HepG2 (cell line): ENCODE results near the gene FAAP20. TPM values are rescaled to one million over a fixed set of nuclear protein-coding genes. Genes with fewer than 3 reads are reported as not detected.
A peak's percentile ranks its signal among the peaks of the same experiment; 100 is the strongest.

ENCODE experiments used
- AKNA ChIP-seq: sonication (generic); formaldehyde crosslinking; IDR thresholded peaks from 2 replicates; pipeline ENCODE4 v1.4.0; 2020; ENCODE audit warnings: missing genetic modification reagents, borderline replicate concordance
- CREB1 ChIP-seq, 2 experiments: fragments of 450-650 bp in 1 of 2; IDR thresholded peaks; 2 replicates each; pipeline ENCODE4 v1.6.1; 2016 to 2017; ENCODE audit warnings: control low read depth in 1 of 2, mild to moderate bottlenecking in 1 of 2, missing compliant biosample characterization in 1 of 2, missing genetic modification characterization in 1 of 2
- ESRRA ChIP-seq: sonication (generic); formaldehyde crosslinking; IDR thresholded peaks from 2 replicates; pipeline ENCODE4 v1.5.1; 2020; ENCODE audit warnings: mild to moderate bottlenecking, low read depth, missing genetic modification reagents
- ETS1 ChIP-seq: sonication (generic); formaldehyde crosslinking; IDR thresholded peaks from 2 replicates; pipeline ENCODE4 v1.4.0; 2020; ENCODE audit warnings: missing genetic modification reagents
- FLYWCH1 ChIP-seq: sonication (generic); formaldehyde crosslinking; IDR thresholded peaks from 2 replicates; pipeline ENCODE4 v1.8.1; 2023; ENCODE audit warnings: mild to moderate bottlenecking, missing genetic modification reagents
- FOXA1 ChIP-seq, 2 experiments: fragments of 450-650 bp in 1 of 2; sonication (generic) in 1 of 2; formaldehyde crosslinking in 1 of 2; IDR thresholded peaks; 2 replicates each; pipeline versions ENCODE4 v1.4.0 to v1.6.1; 2016 to 2020; ENCODE audit warnings: missing genetic modification reagents in 1 of 2
- FOXP1 ChIP-seq, 2 experiments: fragments of 450-650 bp in 1 of 2; IDR thresholded peaks; 2 replicates each; pipeline ENCODE4 v1.6.1; 2017 to 2018; ENCODE audit warnings: antibody characterized with exemption in 1 of 2
- IKZF4 ChIP-seq: sonication (generic); formaldehyde crosslinking; IDR thresholded peaks from 2 replicates; pipeline ENCODE4 v1.5.1; 2020; ENCODE audit warnings: borderline replicate concordance, mild to moderate bottlenecking, low read depth, missing genetic modification reagents; ENCODE audit errors: not compliant biosample characterization
- MBD4 ChIP-seq: IDR thresholded peaks from 2 replicates; pipeline ENCODE4 v1.6.1; 2012; ENCODE audit warnings: low read length, inconsistent platforms, borderline replicate concordance
- MTA3 ChIP-seq: sonication (generic); formaldehyde crosslinking; IDR thresholded peaks from 2 replicates; pipeline ENCODE4 v1.4.0; 2020; ENCODE audit warnings: missing genetic modification reagents
- NAIF1 ChIP-seq: sonication (generic); formaldehyde crosslinking; IDR thresholded peaks from 2 replicates; pipeline ENCODE4 v1.5.0; 2020; ENCODE audit warnings: mild to moderate bottlenecking, missing genetic modification reagents, borderline replicate concordance
- NR2F6 ChIP-seq, 2 experiments: IDR thresholded peaks; 2 replicates each; pipeline ENCODE4 v1.6.1; 2016; ENCODE audit warnings: antibody characterized with exemption in 1 of 2, mild to moderate bottlenecking in 1 of 2
- POLR2AphosphoS2 ChIP-seq: IDR thresholded peaks from 2 replicates; pipeline ENCODE4 v1.6.1; 2011; ENCODE audit warnings: low read depth, low read length, improper control_type of control experiment
- RBFOX2 ChIP-seq: fragments of 200-400 bp; formaldehyde crosslinking; IDR thresholded peaks from 2 replicates; pipeline ENCODE4 v1.6.1; 2017; ENCODE audit warnings: low read depth, mild to moderate bottlenecking, low read length
- TEAD3 ChIP-seq: optimal IDR thresholded peaks from 2 replicates; pipeline ENCODE3; 2016; ENCODE audit warnings: borderline replicate concordance
- TFAP4 ChIP-seq: sonication (generic); IDR thresholded peaks from 2 replicates; pipeline ENCODE4 v1.6.1; 2016; ENCODE audit warnings: low read depth, borderline replicate concordance
- TOPORS ChIP-seq: sonication (generic); formaldehyde crosslinking; IDR thresholded peaks from 2 replicates; pipeline ENCODE4 v1.8.0; 2023; ENCODE audit warnings: mild to moderate bottlenecking, missing genetic modification reagents
- TP53 ChIP-seq: sonication (generic); formaldehyde crosslinking; conservative IDR thresholded peaks from 2 replicates; pipeline ENCODE4 v1.4.0; 2020; ENCODE audit warnings: missing genetic modification reagents
- ZNF138 ChIP-seq: sonication (generic); formaldehyde crosslinking; IDR thresholded peaks from 2 replicates; pipeline ENCODE4 v1.5.0; 2020; ENCODE audit warnings: mild to moderate bottlenecking, low read depth, missing genetic modification reagents
- ZNF552 ChIP-seq: sonication (generic); formaldehyde crosslinking; IDR thresholded peaks from 2 replicates; pipeline ENCODE4 v1.9.0; 2022; ENCODE audit warnings: missing genetic modification reagents, mild to moderate bottlenecking, borderline replicate concordance
- ZNF556 ChIP-seq: sonication (generic); formaldehyde crosslinking; IDR thresholded peaks from 2 replicates; pipeline ENCODE4 v1.4.0; 2020; ENCODE audit warnings: mild to moderate bottlenecking, missing genetic modification reagents, borderline replicate concordance
- ZSCAN29 ChIP-seq: sonication (generic); formaldehyde crosslinking; conservative IDR thresholded peaks from 2 replicates; pipeline ENCODE4 v1.4.0; 2020; ENCODE audit warnings: mild to moderate bottlenecking, missing genetic modification reagents
- polyA plus RNA-seq, 8 experiments: library from polyadenylated mRNA; depleted of rRNA in 3 of 8; stranded (reverse) in 7 of 8; unstranded in 1 of 8; fragments of >200 nt; fragmentation: Illumina TruSeq in 4 of 8; extraction: Trizol in 4 of 8; gene quantifications; 2 replicates each; pipeline versions ENCODE4 v1.2.1 to v1.2.3, GENCODE V29; 2011 to 2016; ENCODE audit warnings: low read depth in 4 of 8, missing spikeins in 1 of 8, mixed read lengths in 1 of 8; ENCODE audit not compliant: insufficient read depth in 1 of 8
- total RNA-seq, 5 experiments: library from RNA; depleted of rRNA; stranded (reverse); fragments of >200 nt; fragmentation: Illumina TruSeq; extraction: Trizol; gene quantifications; 2 replicates each; pipeline ENCODE4 v1.2.3, GENCODE V29; 2016; ENCODE audit warnings: low read depth in 1 of 5

Gene FAAP20
- total and polyA plus RNA-seq, 2 of the 13 experiments (the other 11 are each of a cell fraction or from before 2014, with no cell fraction given), result 9.6 to 10.8 TPM

GRCh38 chr1:2208309-2209239 is 14.0 kb upstream of the FAAP20 start (continued):
- TF ChIP-seq AKNA (CRISPR knock-in tag) (no peak), ESRRA (CRISPR knock-in tag) (no peak), IKZF4 (CRISPR knock-in tag) (no peak), MTA3 (no peak), TOPORS (no peak; the same call in 1 of the 2 replicates), FLYWCH1 (CRISPR knock-in tag) (no peak), NR2F6 (IDR thresholded peaks at IDR 0.05) (no peak; the same call in 1 of the 2 replicates), NR2F6 (CRISPR knock-in tag; IDR thresholded peaks at IDR 0.05) (no peak; the same call in 1 of the 2 replicates), ZNF556 (CRISPR knock-in tag) (no peak), NAIF1 (CRISPR knock-in tag) (no peak), ZNF138 (CRISPR knock-in tag) (no peak), TEAD3 (CRISPR knock-in tag) (peak; percentile 61), FOXP1 (IDR thresholded peaks at IDR 0.05) (no peak), FOXP1 (CRISPR knock-in tag; IDR thresholded peaks at IDR 0.05) (peak; percentile 15; the same call in 1 of the 2 replicates), TP53 (no peak), POLR2AphosphoS2 (no peak), ETS1 (CRISPR knock-in tag) (no peak), MBD4 (no peak), ZNF552 (CRISPR knock-in tag) (no peak), TFAP4 (peak; percentile 59; the same call in 1 of the 2 replicates), FOXA1 (IDR thresholded peaks at IDR 0.05) (no peak), FOXA1 (CRISPR knock-in tag; IDR thresholded peaks at IDR 0.05) (no peak), CREB1 (IDR thresholded peaks at IDR 0.05) (no peak), CREB1 (CRISPR knock-in tag; IDR thresholded peaks at IDR 0.05) (peak; percentile 50; the same call in 1 of the 2 replicates), ZSCAN29 (CRISPR knock-in tag) (no peak), RBFOX2 (no peak; the same call in 1 of the 2 replicates)
